Stimulated activated naive CD4-positive, alpha-beta T cell treated with Interleukin-2 at 50 U/mL for 16 hours (primary cell): Measurements from ENCODE around the gene ERAP2.
"Not testable (repeated sequence)": the region's sequence is repeated elsewhere in the genome, so short reads cannot be mapped to it uniquely, and the experiment has no call there.

ENCODE experiments used
- DNase-seq: peaks from one replicate; lab custom pipeline; 2025; lab: John Stamatoyannopoulos, UW

ERAP2 gene

GRCh38 chr5:96863114-96863513, 13.2 kb upstream of the ERAP2 start:
- no peak for DNase-seq

DNA sequence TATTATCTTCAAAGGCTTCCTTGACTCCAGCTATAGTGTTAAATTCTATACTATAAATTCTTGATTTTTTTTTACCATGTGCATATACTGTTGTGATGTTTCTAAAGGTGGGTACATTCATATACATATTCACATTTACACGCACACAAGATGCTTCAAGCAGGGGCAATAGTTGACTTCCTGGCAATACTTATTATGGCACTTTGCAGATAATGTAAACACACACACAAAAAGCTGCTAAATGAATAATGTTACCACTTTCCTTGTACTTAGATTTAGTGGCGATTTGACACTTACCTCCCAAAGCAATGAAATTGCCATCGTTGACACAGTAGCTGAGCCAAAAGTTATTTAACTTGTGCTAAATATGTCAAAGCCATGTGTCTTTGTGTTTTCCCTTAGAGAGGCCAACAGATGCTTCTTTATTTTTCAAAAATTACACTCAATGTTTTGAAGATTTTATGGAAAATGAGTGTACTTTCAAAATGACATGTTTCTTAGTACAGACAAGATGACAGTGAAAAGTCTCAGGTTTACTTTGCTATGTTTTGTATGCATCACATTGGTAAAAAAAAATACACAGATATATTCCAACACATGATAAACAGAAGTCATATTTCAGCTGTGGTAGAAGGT, 12.2 kb upstream of the ERAP2 start:
- DNase-seq, result no peak

DNA sequence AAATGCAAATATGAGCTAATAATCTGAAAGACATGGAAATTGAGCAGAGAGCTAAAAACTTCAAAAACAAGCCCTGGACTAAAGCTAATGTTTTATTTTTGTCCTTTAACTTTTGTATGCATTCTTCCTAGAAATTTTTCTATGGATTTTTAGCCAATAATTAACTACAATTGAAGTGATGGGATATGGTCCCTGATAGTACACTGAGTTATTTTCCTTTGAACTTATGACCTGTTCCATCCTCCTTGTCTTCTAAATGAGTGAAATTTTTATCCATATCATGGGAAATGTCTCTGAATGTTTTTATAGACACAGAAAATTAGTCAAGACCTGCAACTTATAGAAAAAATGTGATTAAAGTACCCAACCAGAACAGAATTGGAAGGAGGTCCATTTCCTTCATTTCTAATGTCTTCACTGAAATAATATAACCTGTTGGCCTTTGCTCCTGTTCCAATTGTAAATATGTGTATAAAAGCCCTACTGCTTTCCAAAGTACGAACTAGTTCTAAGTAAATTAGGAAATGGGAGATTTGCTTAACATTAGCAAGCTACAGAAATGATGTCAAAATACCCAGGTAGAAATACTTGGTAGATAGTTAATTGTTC, 11.3 kb upstream of the ERAP2 start:
- DNase-seq, result no peak

DNA sequence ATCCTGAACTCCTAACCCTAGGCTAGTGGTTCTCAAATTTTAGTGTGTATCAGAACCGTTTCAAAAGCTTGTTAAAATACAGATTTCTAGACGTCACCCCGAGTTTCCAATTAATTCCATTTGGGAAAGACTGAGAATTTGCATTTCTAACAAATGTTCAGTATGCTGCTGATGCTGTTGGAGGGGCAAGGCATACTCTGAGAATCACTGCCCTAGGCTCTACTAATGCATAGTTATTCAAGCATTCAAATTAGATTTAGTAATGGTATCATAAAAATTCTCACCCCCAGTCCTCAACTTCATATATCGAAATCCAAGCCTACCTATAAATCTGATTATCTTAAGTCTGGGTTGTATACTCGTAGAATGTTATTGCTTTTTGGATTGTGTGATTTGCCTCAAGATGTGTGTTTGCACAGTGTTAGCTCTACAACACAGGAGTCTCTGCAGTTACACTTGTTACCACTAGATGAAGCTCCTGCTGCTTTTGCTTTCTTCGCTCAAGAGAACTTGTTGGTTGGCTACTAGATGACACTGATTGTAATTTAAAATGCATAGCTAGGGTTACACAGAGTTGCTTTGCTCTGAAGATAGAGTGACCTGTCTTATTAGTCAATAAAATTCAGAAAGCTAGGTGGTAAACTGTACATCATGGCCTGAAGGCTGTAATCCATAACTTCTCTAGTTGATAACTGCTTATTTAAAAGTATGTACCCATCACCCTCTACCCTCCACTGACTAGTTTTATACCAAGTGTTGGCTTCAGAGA, 7.5 kb upstream of the ERAP2 start:
- no peak for DNase-seq

DNA sequence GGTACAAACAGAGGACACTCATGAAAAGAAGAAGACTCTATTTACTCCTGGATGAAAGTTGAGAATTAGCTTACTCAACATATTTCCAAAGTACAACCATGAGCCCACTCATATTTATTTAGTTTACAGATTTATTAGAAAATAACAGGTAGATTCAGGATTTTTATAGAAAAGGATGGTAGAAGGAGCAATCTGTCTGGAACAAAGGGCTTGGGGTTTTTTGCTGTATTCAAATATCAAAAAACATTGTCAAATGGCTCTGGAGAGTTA, 7.0 kb upstream of the ERAP2 start:
- no peak for DNase-seq

DNA sequence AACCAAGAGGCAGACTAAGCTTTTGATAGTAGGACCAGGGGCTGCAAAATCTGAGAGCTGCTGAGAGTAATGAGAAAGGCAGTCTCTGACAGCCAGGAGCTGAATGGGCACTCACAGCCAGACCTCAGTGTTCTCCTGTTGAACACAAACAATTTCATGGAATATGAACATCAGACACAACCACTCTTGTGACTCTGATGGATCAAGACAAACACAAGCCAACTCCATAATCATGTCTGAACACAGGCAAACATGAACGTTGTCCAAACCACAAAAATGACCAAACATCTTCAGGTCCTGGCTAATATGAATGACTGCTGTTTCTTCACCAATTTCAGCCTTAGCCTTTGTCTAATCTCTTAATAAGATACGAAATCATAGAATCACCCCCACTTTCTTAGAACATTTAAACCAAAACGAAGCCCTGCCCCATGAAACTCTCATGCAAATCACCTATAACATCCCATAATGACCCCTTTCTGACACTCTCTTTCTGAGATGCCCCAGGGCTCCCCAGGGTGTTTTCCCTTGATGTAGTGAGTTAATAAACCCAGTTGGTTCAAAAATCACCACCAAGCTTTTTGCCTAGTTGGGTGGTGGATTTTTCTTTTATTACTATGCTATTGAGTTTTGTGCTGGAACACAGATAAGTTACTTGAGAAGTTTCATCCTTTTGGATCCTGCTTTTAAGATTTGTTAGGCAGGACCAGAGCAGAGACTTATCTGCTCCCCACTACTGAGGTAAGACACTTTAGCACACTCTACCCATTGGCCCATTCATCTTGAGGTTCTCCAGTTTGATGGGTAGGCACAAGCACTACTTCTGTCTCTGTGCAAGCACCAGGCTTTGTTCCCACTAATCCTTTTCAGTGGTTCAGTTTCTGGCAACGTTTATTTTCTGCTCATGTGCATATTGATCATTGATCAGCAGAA, 5.9 kb upstream of the ERAP2 start:
- peak; percentile 8 for DNase-seq

DNA sequence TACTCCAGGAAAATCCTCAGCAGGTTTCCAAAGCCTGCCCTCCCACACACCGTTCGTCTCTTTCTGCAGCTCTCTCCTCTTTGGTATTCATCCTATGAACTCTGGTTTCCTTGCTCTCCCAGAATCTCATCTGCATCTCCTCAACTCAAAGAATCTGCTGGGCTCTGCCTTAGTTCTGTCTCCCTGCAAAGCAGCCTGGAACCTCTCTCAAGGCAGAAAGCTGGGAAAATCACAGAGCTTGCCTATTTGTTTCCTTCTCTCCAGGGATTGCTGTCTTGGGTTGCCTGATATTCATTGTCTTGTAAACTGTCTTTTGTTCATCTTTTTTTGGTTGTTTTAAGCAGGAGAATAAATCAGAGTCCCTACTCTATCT, 5.3 kb upstream of the ERAP2 start:
- DNase-seq, result no peak

DNA sequence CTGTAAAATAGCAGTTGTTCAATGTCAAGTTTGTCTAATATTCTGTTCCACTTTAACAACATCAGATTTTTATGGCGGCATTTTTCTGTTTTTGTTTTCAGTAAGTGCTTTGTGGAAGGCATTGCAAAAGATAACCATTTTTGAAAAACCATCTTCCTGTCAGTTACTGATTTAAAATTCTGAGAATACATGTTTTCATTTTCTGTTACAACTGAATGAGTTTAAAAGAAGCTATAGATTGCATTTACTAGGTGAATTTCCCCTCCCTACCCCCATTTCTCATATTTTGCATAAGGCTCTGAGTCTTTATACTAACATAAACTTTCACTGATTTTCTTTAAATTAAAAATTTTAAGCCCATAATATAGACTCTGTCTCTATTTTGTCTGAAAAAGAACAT, 4.6 kb upstream of the ERAP2 start:
- DNase-seq, result no peak

DNA sequence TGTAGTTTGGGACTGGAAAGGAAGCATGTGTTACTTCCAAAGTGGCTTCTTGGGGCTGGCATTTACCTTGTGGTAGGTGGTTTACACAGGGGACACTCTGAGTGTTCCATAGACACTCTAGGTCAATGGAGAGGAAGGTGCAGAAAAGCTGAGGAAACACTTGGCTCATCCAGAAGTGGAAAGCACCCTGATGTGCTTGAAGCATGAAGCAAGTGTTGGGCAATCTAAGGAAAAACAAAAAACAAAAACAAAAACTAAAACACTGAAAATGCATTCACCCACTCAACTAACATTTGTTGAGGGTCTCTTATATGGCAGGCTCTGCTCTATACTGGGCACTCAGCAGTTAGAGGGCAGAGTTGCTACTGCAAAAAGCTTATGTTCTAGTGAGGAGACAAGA, 2.9 kb upstream of the ERAP2 start:
- no peak for DNase-seq

DNA sequence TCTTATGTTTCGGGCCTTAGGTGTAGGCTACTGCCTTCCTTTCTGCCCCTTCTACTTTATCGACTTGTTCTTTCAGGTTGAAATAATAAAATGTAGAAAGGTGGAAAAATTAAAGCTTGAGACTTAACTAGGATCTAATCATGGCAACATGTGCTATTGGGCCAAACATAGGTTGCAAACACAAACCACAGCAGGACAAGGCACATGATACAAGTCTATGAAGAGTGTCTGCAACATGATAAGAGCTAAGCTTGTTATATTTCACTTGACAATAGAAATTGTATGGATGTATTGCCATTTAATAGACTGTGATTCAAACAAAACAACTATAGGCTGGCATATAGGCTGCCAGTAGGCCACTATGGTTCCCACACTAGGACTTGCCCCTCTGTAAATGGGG, 1.7 kb upstream of the ERAP2 start:
- DNase-seq, result no peak

- DNase-seq, result peak; percentile 6
Measured at GRCh38 chr5:96875791-96876291, 459 bp upstream of the ERAP2 start.

- not testable (repeated sequence) for DNase-seq
Measured at GRCh38 chr5:96876977-96877469, 723 bp downstream of the ERAP2 start.

- DNase-seq, result no peak
Measured at GRCh38 chr5:96879665-96880064, 3.4 kb downstream of the ERAP2 start.

DNA sequence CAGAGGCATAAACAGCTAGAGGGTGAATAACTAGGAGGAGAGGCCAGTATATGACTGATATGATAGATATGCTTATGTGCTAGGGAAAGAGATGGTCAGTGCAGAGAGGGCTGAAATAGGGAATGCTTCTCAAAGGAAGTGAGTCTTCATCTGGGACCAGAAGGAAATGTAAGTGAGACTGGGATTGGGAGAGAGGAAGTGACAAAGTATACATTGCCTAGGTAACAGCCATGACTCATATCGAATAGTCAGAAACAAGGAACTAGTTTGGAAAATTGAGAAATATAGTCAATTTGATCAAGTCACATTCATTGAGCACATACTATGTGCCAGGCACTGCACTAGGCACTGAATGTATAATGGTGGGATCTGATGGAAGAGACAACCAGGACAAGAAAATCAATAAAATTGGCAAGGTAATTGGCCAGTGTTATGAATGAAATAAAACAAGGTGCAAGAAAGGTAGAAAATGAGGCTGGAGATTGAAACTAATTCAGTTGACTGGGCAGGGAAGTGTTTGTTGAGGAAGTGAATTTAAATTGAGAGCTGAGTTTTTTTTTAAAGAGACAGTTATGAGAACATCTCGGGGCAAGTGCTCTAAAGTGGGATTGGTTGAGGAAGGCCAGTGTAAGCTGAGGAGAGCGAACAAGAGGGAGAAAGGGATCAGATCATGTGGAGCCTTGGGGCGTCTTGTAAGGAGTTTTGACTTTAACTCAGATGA, 4.3 kb downstream of the ERAP2 start:
- DNase-seq, result no peak

DNA sequence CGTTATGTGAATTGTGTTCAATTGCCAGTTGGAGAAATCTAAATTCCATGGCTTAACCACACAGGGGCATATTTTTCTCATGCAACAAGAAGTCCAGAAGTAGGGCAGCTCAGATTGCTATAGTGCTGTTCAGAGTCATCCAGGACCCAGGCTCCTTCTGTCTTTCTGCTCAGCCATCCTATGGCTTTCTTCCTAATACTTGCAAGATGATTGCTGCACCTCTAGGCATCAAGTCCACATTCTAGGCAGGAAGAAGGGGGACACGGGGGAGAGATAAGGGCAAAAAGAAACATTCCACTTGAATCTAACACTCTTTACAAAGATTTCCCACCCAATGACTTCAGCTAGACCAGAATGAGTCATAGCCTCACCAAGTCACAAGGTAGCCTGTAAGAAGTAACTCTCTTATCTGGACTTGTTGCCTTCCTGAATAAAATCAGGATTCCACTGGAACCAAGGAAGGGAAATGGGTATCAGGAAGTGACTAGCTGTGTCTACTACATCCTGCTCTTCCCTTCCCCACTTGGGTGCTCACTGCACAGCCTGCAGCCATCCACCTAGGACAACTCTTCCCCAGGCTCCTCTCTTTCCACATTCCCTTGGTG, 5.3 kb downstream of the ERAP2 start:
- DNase-seq, result no peak

- DNase-seq, result no peak
Measured at GRCh38 chr5:96883871-96884270, 7.6 kb downstream of the ERAP2 start.

- no peak for DNase-seq
Measured at GRCh38 chr5:96884995-96885394, 8.7 kb downstream of the ERAP2 start.

DNA sequence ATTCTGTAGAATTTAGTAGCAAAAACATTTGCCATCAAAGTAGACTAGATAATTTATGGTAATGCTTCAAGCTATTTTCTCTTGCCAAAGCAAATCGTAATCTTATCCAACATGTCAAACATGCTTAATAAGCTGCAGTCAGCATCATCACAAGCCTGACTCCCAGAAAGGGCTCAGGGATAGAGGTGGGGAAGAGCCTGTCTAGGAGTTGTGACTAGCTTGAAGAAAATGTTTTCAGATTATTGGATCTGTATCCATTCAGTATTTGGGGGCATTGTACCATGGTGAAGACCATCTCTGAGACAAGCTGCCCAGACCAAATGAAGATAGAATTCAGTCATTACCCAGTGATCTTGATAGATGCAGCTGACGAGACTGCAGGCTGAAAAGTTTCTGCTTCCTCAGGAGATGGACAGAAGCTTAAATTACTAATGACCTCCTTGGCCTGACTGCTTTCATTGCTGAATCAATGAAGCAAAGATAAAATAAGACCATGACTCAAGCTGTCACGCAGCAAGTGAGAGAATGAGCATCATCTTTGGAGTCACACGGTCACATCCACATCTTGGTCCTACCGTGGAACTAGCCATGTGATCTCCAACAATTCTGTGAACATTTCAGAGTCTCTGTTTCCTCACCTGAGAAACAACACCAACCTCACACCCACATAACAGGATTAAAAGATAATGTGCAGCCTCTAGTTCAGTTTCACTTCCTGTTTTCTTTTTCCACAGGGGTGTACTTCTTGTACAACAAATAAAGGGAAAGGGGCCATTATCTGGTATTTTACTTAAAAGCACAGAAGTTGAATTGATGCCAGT, 9.4 kb downstream of the ERAP2 start:
- DNase-seq, result peak; percentile 9

DNA sequence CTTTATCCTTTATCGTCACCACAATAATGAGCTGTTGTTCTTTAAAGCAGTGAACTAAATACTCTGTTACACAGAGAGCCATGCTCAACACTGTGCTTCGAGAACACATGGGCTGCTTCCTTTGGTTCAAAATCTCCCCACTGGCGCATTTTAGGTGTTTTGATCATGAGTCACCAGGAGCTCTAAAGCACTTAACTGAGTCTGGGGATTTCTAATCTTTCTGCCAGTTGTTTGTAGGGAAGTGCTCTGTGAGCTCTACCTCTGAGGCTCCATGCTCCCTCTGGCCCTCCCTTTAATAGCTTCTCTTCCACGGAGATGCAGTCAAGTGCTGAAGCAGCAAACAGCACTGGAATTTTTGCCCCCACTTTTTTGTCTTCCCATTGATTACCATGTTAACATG, 17.0 kb downstream of the ERAP2 start:
- peak; percentile 9 for DNase-seq

GRCh38 chr5:96896276-96896675, 20.0 kb downstream of the ERAP2 start:
- peak; percentile 12 for DNase-seq
